GM12878 (cell line): Measurements from ENCODE around the gene C1QTNF9. TPM values are rescaled to one million over a fixed set of nuclear protein-coding genes. Genes with fewer than 3 reads are reported as not detected.

Experiments
- ATAC-seq: fragments of 200-7000 bp; cut with Tn5 transposase; 3 replicates; pipeline ENCODE4 v1.9.1; 2020; ENCODE audit warnings: mild to moderate bottlenecking, moderate library complexity
- BruUV-seq: library from RNA; stranded (reverse); fragments of 400-500 nt; replicated peaks from 2 replicates; lab custom pipeline; 2021; lab: Mats Ljungman, UMichigan
- CTCF ChIA-PET: fragments of 300-600 bp; sonication (Branson Sonifier 250); formaldehyde crosslinking; extraction: SDS; loops from one replicate; lab custom pipeline; 2021; ENCODE audit warnings: inconsistent platforms; lab: Yijun Ruan, JAX
- POLR2A ChIA-PET: fragments of 350-600 bp; formaldehyde crosslinking; extraction: SDS; loops from one replicate; lab custom pipeline; 2021; ENCODE audit warnings: inconsistent platforms; lab: Charles Lee
- RAD21 ChIA-PET: fragments of 300-600 bp; sonication (Branson Sonifier 250); formaldehyde crosslinking; loops from one replicate; lab custom pipeline; 2023; ENCODE audit warnings: antibody characterized with exemption; ENCODE audit not compliant: unreplicated experiment; lab: Charles Lee
- SMC1A ChIA-PET: fragments of 300-600 bp; sonication (Branson Sonifier 250); formaldehyde crosslinking; loops from one replicate; lab custom pipeline; 2023; ENCODE audit not compliant: unreplicated experiment, uncharacterized antibody; lab: Charles Lee
- DNase-seq: peaks from one replicate; pipeline ENCODE4 v3.0.0-alpha.2; 2011; ENCODE audit warnings: low read depth, low spot score
- FAIRE-seq: peaks from 3 replicates; lab custom pipeline; 2011; peaks lifted over from hg19 to GRCh38; lab: Jason Lieb, UNC
- H2AFZ ChIP-seq: 2 replicates; pipeline ENCODE4 v1.6.0; 2011; ENCODE audit warnings: low read depth, low read length, control low read depth; ENCODE audit not compliant: control insufficient read depth
- H3K27ac ChIP-seq: 2 replicates; pipeline ENCODE4 v1.5.1; 2011; ENCODE audit warnings: control low read depth; ENCODE audit not compliant: control insufficient read depth, insufficient read depth
- H3K27me3 ChIP-seq, 2 experiments: replicated peaks in 1 of 2; 2 replicates each; pipeline versions ENCODE4 v1.6.0 to v1.6.1; 2011; ENCODE audit warnings: low read length in 1 of 2; ENCODE audit not compliant: control insufficient read depth in 2 of 2, insufficient read depth in 2 of 2
- H3K36me3 ChIP-seq, 2 experiments: 2 replicates each; pipeline ENCODE4 v1.5.1; 2011; ENCODE audit warnings: low read length in 1 of 2; ENCODE audit not compliant: control insufficient read depth in 2 of 2, insufficient read depth in 2 of 2
- H3K4me1 ChIP-seq: 2 replicates; pipeline ENCODE4 v1.6.1; 2011; ENCODE audit warnings: mild to moderate bottlenecking, low read length, moderate library complexity, mixed read lengths; ENCODE audit not compliant: control insufficient read depth, insufficient read depth
- H3K4me2 ChIP-seq: 2 replicates; pipeline ENCODE4 v1.6.0; 2011; ENCODE audit warnings: control low read depth; ENCODE audit not compliant: control insufficient read depth, insufficient read depth
- H3K4me3 ChIP-seq: fragments of 200-600 bp; sonication (generic); 2 replicates; pipeline ENCODE4 v1.5.1; 2016
- H3K79me2 ChIP-seq: 2 replicates; pipeline ENCODE4 v1.6.0; 2011; ENCODE audit warnings: low read length; ENCODE audit not compliant: control insufficient read depth, insufficient read depth
- H3K9ac ChIP-seq: 2 replicates; pipeline ENCODE4 v1.8.0; 2011; ENCODE audit warnings: low read length, control low read depth, mixed read lengths; ENCODE audit not compliant: control insufficient read depth, insufficient read depth
- H3K9me3 ChIP-seq: replicated peaks from 3 replicates; pipeline ENCODE4 v1.5.1; 2011; ENCODE audit warnings: mild to moderate bottlenecking, low read length; ENCODE audit not compliant: control insufficient read depth, insufficient read depth
- H4K20me1 ChIP-seq: 2 replicates; pipeline ENCODE4 v1.6.0; 2011; ENCODE audit not compliant: control insufficient read depth, insufficient read depth
- ATF7 ChIP-seq: fragments of 450-650 bp; IDR thresholded peaks from 2 replicates; pipeline ENCODE4 v1.6.1; 2016; ENCODE audit warnings: low read depth, mild to moderate bottlenecking
- CREB1 ChIP-seq: IDR thresholded peaks from 2 replicates; pipeline ENCODE4 v1.6.1; 2012; ENCODE audit warnings: low read depth, mild to moderate bottlenecking, inconsistent platforms
- ESRRA ChIP-seq: IDR thresholded peaks from 2 replicates; pipeline ENCODE4 v1.6.1; 2012; ENCODE audit warnings: mild to moderate bottlenecking, low read length, improper control_type of control experiment
- IRF3 ChIP-seq: fragments of 450-650 bp; IDR thresholded peaks from 2 replicates; pipeline ENCODE4 v1.6.1; 2014; ENCODE audit warnings: mild to moderate bottlenecking
- MTA2 ChIP-seq: fragments of 450-650 bp; IDR thresholded peaks from 2 replicates; pipeline ENCODE4 v1.6.1; 2016; ENCODE audit warnings: low read depth, mild to moderate bottlenecking, moderate library complexity
- MXI1 ChIP-seq: fragments of 150-350 bp; IDR thresholded peaks from 2 replicates; pipeline ENCODE4 v1.6.1; 2011; ENCODE audit warnings: low read depth, mild to moderate bottlenecking, inconsistent platforms, low read length, improper control_type of control experiment
- NFXL1 ChIP-seq: fragments of 450-650 bp; IDR thresholded peaks from 2 replicates; pipeline ENCODE4 v1.6.1; 2017; ENCODE audit warnings: antibody characterized with exemption, mild to moderate bottlenecking, borderline replicate concordance
- PML ChIP-seq: IDR thresholded peaks from 2 replicates; pipeline ENCODE4 v1.6.1; 2012; ENCODE audit warnings: low read length, inconsistent platforms
- RBBP5 ChIP-seq: fragments of 200-600 bp; sonication (generic); conservative IDR thresholded peaks from 2 replicates; pipeline ENCODE4 v1.6.1; 2016
- RELB ChIP-seq: fragments of 450-650 bp; IDR thresholded peaks from 2 replicates; pipeline ENCODE4 v1.6.1; 2017; ENCODE audit warnings: low read depth, mild to moderate bottlenecking, moderate library complexity
- SIX5 ChIP-seq: IDR thresholded peaks from 2 replicates; pipeline ENCODE4 v1.6.1; 2011; ENCODE audit warnings: mild to moderate bottlenecking, low read depth, low read length, moderate library complexity; ENCODE audit not compliant: severe bottlenecking
- SMAD1 ChIP-seq: fragments of 450-650 bp; IDR thresholded peaks from 2 replicates; pipeline ENCODE4 v1.6.1; 2018; ENCODE audit warnings: mild to moderate bottlenecking, low read depth; ENCODE audit not compliant: partially characterized antibody
- SMARCA5 ChIP-seq: fragments of 450-650 bp; IDR thresholded peaks from 2 replicates; pipeline ENCODE4 v1.6.1; 2017; ENCODE audit warnings: mild to moderate bottlenecking
- SPI1 ChIP-seq: IDR thresholded peaks from 2 replicates; pipeline ENCODE4 v1.6.1; 2011; ENCODE audit warnings: low read depth, mild to moderate bottlenecking, low read length, moderate library complexity, borderline replicate concordance; ENCODE audit not compliant: insufficient read depth
- SRF ChIP-seq, 2 experiments: IDR thresholded peaks; 2 replicates each; pipeline ENCODE4 v1.6.1; 2011; ENCODE audit warnings: low read depth in 2 of 2, low read length in 2 of 2, mild to moderate bottlenecking in 1 of 2, moderate library complexity in 1 of 2
- STAT3 ChIP-seq: IDR thresholded peaks from 2 replicates; pipeline ENCODE4 v1.6.1; 2011; ENCODE audit warnings: low read depth, low read length, improper control_type of control experiment
- YBX1 ChIP-seq: fragments of 450-650 bp; IDR thresholded peaks from 2 replicates; pipeline ENCODE4 v1.6.1; 2016; ENCODE audit warnings: antibody characterized with exemption
- YY1 ChIP-seq: IDR thresholded peaks from 2 replicates; pipeline ENCODE4 v1.6.1; 2011; ENCODE audit warnings: low read depth, mild to moderate bottlenecking, low read length
- ZNF24 ChIP-seq: fragments of 450-650 bp; IDR thresholded peaks from 2 replicates; pipeline ENCODE4 v1.6.1; 2017; ENCODE audit warnings: antibody characterized with exemption, mild to moderate bottlenecking
- WGBS: methylation state at CpG from one replicate; pipeline ENCODE4 v1.1.6; 2016; ENCODE audit warnings: low lambda C conversion rate; ENCODE audit not compliant: insufficient replicate concordance, insufficient coverage; ENCODE audit errors: missing lambda C conversion rate; 5-methylcytosine and 5-hydroxymethylcytosine counted together
- in situ Hi-C: fragments of 300-500 bp; cut with MboI; formaldehyde crosslinking; loops from 9 replicates; pipeline ENCODE4 v1.14.3; 2018; ENCODE audit warnings: mixed read lengths
- intact Hi-C: fragments of 100-400 bp; cut with micrococcal nuclease; formaldehyde crosslinking; loops from one replicate; pipeline ENCODE4 v1.14.2; 2022; ENCODE audit not compliant: unreplicated experiment
- polyA plus RNA-seq, 11 experiments: library from polyadenylated mRNA; depleted of rRNA in 4 of 11; unstranded in 6 of 11; stranded (reverse) in 5 of 11; fragments of >200 nt; fragmentation: Nextera tagmentation in 4 of 11; fragmentation: Illumina TruSeq in 1 of 11; extraction: Ambion mirVana in 4 of 11; extraction: Trizol in 1 of 11; gene quantifications; 1 replicate in 1 of 11; 2 replicates in 10 of 11; pipeline versions ENCODE4 v1.2.1 to v1.2.3, GENCODE V29; 2011 to 2016; ENCODE audit warnings: inconsistent platforms in 2 of 11, missing spikeins in 2 of 11, low read depth in 1 of 11
- total RNA-seq, 4 experiments: library from RNA; depleted of rRNA in 3 of 4; stranded (reverse); fragments of >200 nt in 3 of 4; fragmentation: Illumina TruSeq in 1 of 4; extraction: Trizol in 1 of 4; gene quantifications; 2 replicates each; pipeline versions ENCODE4 v1.2.1 to v1.2.3, GENCODE V29; 2013 to 2021
- TF ChIP-seq, protein P1 (sequence below): IDR thresholded peaks from 2 replicates; pipeline ENCODE4 v1.6.1; 2012; ENCODE audit warnings: low read depth, low read length, improper control_type of control experiment

C1QTNF9 gene
- total and polyA plus RNA-seq, 10 of the 15 experiments (the other 5 are each of a cell fraction or from before 2014, with no cell fraction given): not detected

GRCh38 chr13:24273926-24274325 lies 35.5 kb upstream of the C1QTNF9 start (continued):
- TF ChIP-seq SPI1: no peak
- TF ChIP-seq MTA2: no peak
- TF ChIP-seq, all 136 proteins: peak for 0

DNA sequence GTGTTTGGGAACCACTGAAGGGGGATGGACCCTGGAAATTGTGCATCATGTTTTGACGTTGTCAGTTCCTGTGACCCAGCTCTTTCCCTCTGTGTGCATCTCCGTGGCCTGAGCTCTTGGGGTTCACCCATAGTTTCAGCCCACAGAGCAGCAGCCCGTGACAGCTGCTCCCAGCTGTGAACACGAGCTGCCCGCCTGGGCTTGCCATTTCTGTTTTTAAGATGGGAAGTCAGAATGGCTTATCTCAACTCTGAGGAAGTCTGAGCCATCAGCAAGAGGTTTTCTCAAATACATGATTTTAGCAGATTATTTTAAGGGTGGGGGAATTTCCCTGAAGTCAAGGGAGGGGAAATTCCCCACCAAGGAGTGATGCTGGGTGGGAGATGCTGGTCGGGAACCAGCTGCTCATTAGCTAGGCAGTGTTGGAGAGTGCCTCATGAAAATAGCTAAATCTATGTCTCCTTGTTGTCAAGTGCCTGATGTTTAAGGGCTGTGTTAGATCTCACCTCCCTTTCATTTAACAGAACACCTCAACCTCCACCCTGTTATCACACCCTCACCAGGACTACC lies 34.8 kb upstream of the C1QTNF9 start:
- no peaks in the 10 kb centered on the region for H3K27me3 ChIP-seq
- H4K20me1 ChIP-seq: no peaks in the 10 kb centered on the region
- in situ Hi-C loops: no loop called here
- 1% methylated on average over 6 of the region's 6 CpGs for WGBS
- H3K4me2 ChIP-seq: peak overlapping the region; percentile 82
- peak; percentile 88 for DNase-seq
- H3K36me3 ChIP-seq: no peaks in the 10 kb centered on the region
- RAD21 ChIA-PET: interaction anchor here (0.6 to 6.9 kb wide), 10 partner anchors 11 to 456 kb away, joined by 3 to 80 read pairs (median 4); no protein-coding TSS in a partner anchor
- no peak overlapping the region for H2AFZ ChIP-seq
- H3K79me2 ChIP-seq: peaks cover 58% of the 10 kb centered on the region
- peak; percentile 75 for ATAC-seq
- BruUV-seq: no TSS peak
- intact Hi-C loops: loop anchor here (5.0 kb wide), 1 partner anchor 238 kb away; the partner anchor contains the start of gene PARP4
- H3K27ac ChIP-seq: peak overlapping the region; percentile 93
- POLR2A ChIA-PET: interaction anchor here (0.9 to 2.5 kb wide), 5 partner anchors 10 to 41 kb away, joined by 3 to 15 read pairs (median 5); no protein-coding TSS in a partner anchor
- CTCF ChIA-PET: interaction anchor here (0.7 to 3.6 kb wide), 6 partner anchors 10 to 467 kb away, joined by 3 to 13 read pairs (median 4); partner anchors contain the start of gene MIPEP
- H3K4me1 ChIP-seq: peaks cover 42% of the 10 kb centered on the region
- peak overlapping the region; percentile 43; the same call in 1 of the 2 replicates for H3K4me3 ChIP-seq
- peak overlapping the region; percentile 45 for H3K9ac ChIP-seq
- peak; percentile 18 for FAIRE-seq
- H3K9me3 ChIP-seq: no peaks in the 10 kb centered on the region
- SMC1A ChIA-PET: interaction anchor here (0.6 to 4.7 kb wide), 10 partner anchors 9 to 269 kb away, joined by 3 to 25 read pairs (median 4); no protein-coding TSS in a partner anchor
- peak; percentile 68 for TF ChIP-seq CREB1
- no peak for TF ChIP-seq IRF3
- no peak for TF ChIP-seq RBBP5
- TF ChIP-seq RELB: peak; percentile 93; the same call in 1 of the 2 replicates
- TF ChIP-seq YY1: peak; percentile 57; the same call in 1 of the 2 replicates
- TF ChIP-seq ZNF24: no peak
- peak; percentile 72; the same call in 1 of the 2 replicates for TF ChIP-seq ATF7
- no peak for TF ChIP-seq SMARCA5
- TF ChIP-seq YBX1: no peak
- peak; percentile 30; the same call in 1 of the 2 replicates for TF ChIP-seq MXI1
- peak; percentile 86; the same call in 1 of the 2 replicates for TF ChIP-seq PML
- TF ChIP-seq NFXL1: no peak
- TF ChIP-seq, protein P1, sequence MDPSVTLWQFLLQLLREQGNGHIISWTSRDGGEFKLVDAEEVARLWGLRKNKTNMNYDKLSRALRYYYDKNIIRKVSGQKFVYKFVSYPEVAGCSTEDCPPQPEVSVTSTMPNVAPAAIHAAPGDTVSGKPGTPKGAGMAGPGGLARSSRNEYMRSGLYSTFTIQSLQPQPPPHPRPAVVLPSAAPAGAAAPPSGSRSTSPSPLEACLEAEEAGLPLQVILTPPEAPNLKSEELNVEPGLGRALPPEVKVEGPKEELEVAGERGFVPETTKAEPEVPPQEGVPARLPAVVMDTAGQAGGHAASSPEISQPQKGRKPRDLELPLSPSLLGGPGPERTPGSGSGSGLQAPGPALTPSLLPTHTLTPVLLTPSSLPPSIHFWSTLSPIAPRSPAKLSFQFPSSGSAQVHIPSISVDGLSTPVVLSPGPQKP: no peak
- TF ChIP-seq STAT3: no peak
- TF ChIP-seq SMAD1: peak; percentile 11
- no peak for TF ChIP-seq ESRRA
- TF ChIP-seq SRF (IDR thresholded peaks at IDR 0.05; ENCODE audit: low read depth in 2 of 2, low read length in 2 of 2): peak in 1 of 2 experiments; percentile 86; a peak in 2 of 4 replicates
- no peak for TF ChIP-seq SIX5
